Activated naive CD4-positive, alpha-beta T cell treated with Interleukin-2 at 50 U/mL for 16 hours (primary cell): ENCODE data around the gene ZNF774.
A peak's percentile ranks its signal among the peaks of the same experiment; 100 is the strongest.
"Not testable (repeated sequence)": the region's sequence is repeated elsewhere in the genome, so short reads cannot be mapped to it uniquely, and the experiment has no call there.

ENCODE experiments used
- DNase-seq: peaks from one replicate; pipeline ENCODE4 v3.0.0-alpha.2; 2020

Gene ZNF774

GRCh38 chr15:90393040-90393439 lies 41.0 kb downstream of the ZNF774 start:
- no peak for DNase-seq

- DNase-seq: no peak
Measured at GRCh38 chr15:90394074-90394473, 42.0 kb downstream of the ZNF774 start.

- DNase-seq: no peak
Measured at GRCh38 chr15:90394748-90395442, 42.8 kb downstream of the ZNF774 start.

- no peak for DNase-seq
Measured at GRCh38 chr15:90396321-90396720, 44.2 kb downstream of the ZNF774 start.

- DNase-seq: no peak
Measured at GRCh38 chr15:90400005-90400758, 48.1 kb downstream of the ZNF774 start.

GRCh38 chr15:90400759-90401314 lies 48.8 kb downstream of the ZNF774 start:
- DNase-seq: peak; percentile 59

- no peak for DNase-seq
Measured at GRCh38 chr15:90401495-90401894, 49.4 kb downstream of the ZNF774 start.

- DNase-seq: no peak
Measured at GRCh38 chr15:90402223-90402622, 50.1 kb downstream of the ZNF774 start.

GRCh38 chr15:90402767-90403166 lies 50.7 kb downstream of the ZNF774 start:
- DNase-seq: no peak

- DNase-seq: no peak
Measured at GRCh38 chr15:90405055-90405607, 53.0 kb downstream of the ZNF774 start.

- no peak for DNase-seq
Measured at GRCh38 chr15:90407336-90407735, 55.3 kb downstream of the ZNF774 start.

GRCh38 chr15:90407871-90408317 lies 55.8 kb downstream of the ZNF774 start:
- DNase-seq: no peak

GRCh38 chr15:90408657-90409056 lies 56.6 kb downstream of the ZNF774 start:
- DNase-seq: no peak

GRCh38 chr15:90409587-90409986 lies 57.5 kb downstream of the ZNF774 start:
- not testable (repeated sequence) for DNase-seq

GRCh38 chr15:90410316-90410715 lies 58.2 kb downstream of the ZNF774 start:
- not testable (repeated sequence) for DNase-seq

- DNase-seq: no peak
Measured at GRCh38 chr15:90411176-90411575, 59.1 kb downstream of the ZNF774 start.
